HG03521 (cell line): Measurements from ENCODE around the gene SNX13.
"Not testable (repeated sequence)": the region's sequence is repeated elsewhere in the genome, so short reads cannot be mapped to it uniquely, and the experiment has no call there.

Experiments
- ATAC-seq: cut with Tn5 transposase; IDR thresholded peaks from one replicate; pipeline ENCODE4 v1.9.1; 2021; ENCODE audit warnings: mild to moderate bottlenecking, moderate library complexity; ENCODE audit not compliant: unreplicated experiment

Gene SNX13

DNA sequence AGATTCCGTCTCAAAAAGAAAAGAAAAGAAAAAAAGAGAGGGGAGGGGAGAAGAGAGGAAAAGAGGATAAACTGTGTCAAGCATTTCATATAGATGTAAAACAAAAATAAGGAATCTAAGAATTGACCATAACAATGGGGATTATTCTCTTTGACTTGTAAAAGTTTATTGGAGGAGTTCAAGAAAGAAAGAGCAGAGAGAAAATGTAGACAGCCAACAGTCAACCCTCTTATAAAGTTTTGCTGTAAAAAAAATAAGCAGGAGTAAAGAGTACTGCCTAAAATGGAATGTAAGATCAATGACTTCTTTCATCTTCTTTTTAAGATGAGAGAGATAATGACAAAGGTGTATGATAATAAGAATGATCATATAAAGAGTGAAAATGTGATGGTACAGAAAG lies 87.9 kb downstream of the SNX13 start:
- no peak for ATAC-seq

DNA sequence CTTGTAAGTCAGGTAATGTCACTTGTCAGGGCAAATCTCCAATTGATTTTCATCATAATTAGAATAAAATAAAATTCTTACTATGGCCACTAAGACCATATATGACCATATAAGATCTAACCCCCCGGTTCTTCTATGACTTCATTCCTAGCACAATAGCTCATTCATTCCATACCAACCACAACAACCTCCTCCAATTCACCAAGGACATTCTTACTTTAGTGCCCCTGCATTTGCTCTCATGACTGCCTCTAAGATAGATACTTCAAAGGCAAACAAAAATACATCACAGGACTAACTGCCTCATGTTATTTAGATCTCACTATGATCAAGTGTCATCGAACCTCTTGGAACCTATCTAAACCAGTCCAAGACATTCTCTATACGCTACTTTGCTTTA lies 90.8 kb downstream of the SNX13 start:
- no peak for ATAC-seq

- ATAC-seq: no peak
Observed at GRCh38 chr7:17848516-17848915, 91.8 kb downstream of the SNX13 start.

DNA sequence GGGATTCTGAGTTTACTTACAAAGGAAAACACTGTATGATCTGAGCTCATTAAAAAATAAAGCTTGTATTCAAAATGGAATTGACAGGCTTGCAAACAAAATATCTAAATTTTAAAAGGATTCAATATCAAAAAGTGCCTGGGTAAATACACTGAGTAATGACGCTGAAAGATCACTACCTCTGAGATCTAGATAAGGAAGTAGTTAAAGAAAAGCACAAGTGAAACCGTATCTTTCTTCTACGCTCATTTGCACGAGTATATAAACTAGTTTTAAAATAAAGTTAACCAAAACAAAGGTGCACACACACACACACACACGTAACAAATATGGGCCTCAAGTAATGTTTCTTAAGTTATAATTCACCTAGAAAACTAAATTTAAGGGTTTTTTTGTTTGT lies 93.4 kb downstream of the SNX13 start:
- ATAC-seq: no peak

GRCh38 chr7:17845197-17845547 lies 95.1 kb downstream of the SNX13 start:
- no peak for ATAC-seq

DNA sequence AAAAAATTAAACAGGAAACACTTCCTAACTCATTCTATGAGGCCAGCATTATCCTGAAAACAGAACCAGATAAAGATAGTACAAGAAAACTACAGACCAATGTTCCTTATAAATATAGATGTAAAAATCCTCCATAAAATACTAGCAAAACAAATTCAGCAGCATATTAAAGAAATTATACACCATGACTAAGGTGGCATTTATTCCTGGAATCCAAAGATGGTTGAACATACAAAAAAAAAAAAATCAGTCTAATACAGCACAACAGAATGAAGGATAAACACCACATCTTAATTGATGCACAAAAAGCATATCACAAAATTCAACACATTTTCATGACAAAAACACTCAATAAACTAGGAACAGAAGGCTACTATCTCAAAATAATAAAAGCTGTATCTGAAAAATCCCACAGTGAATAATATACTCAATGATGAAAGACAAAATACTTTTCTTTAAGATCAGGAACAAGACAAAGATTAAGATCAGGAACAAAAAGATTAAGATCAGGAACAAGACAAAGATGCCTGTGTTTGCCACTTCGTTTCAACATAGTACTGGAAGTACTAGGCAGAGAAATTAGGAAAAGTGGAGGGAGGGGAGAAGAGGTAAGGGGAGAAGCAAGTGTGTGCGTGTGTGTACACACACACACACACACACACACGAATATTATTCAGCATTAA lies 95.6 kb downstream of the SNX13 start:
- ATAC-seq: no peak

DNA sequence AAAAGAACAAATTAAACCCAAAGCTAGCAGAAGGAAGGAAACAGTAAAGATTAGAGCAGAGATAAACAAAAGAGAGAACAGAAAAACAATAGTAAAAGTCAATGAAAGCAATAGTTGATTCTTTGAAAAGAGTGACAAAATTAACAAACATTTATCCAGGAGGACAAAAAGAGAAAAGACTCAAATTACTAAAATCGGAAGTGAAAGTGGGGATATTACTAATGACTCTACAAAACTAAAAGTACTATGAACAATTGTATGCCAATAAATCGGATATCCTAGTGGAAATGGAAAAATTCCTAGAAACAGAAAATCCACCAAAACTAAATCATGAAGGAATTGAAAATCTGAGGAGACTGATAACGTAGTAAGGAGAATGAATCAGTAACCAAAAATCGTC lies 96.3 kb downstream of the SNX13 start:
- ATAC-seq: no peak

- ATAC-seq: no peak
Observed at GRCh38 chr7:17843041-17843440, 97.3 kb downstream of the SNX13 start.

- ATAC-seq: no peak
Observed at GRCh38 chr7:17832820-17833355, 107.4 kb downstream of the SNX13 start.

DNA sequence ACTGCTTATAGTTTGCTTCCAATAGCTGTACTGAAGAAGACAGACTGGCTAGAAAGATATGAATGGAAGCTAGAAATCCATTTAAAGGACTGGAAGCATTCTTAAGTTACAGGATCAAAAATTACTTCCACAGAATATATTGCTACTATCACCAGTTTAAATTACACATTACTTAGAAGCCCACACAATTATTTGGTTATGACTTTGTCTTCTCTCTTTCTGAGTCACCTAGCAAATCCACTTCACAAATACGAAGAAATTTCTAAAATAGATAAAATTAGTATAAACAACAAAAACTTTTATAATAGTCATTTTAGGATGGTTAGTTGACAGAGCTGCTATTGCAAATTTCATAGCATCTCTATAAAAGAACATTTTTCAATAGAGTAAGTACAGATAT lies 108.1 kb downstream of the SNX13 start:
- no peak for ATAC-seq

- no peak for ATAC-seq
Observed at GRCh38 chr7:17830206-17830605, 110.1 kb downstream of the SNX13 start.

GRCh38 chr7:17829001-17829400 lies 111.3 kb downstream of the SNX13 start:
- no peak for ATAC-seq

GRCh38 chr7:17822547-17823173 lies 117.6 kb downstream of the SNX13 start:
- no peak for ATAC-seq

- no peak for ATAC-seq
Observed at GRCh38 chr7:17816903-17817302, 123.4 kb downstream of the SNX13 start.

DNA sequence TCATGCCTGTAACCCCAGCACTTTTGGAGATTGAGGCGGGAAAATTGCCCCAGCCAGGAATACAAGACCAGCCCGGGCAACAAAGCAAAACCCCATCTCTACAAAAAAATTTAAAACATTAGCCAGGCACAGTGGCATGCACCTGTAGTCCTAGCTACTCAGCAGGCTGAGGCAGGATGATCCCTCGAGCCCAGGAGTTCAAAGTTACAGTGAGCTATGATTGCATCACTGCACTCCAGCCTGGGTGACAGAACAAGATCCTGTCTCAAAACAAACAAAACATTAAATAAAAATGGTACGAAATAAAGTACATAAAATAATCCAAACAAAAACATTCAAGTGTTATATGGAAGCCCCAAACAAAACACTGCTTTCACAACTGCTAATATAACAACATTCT lies 125.0 kb downstream of the SNX13 start:
- ATAC-seq: no peak

- no peak for ATAC-seq
Observed at GRCh38 chr7:17814058-17814457, 126.2 kb downstream of the SNX13 start.

GRCh38 chr7:17809215-17809614 lies 131.1 kb downstream of the SNX13 start:
- ATAC-seq: not testable (repeated sequence)

GRCh38 chr7:17807242-17807641 lies 133.1 kb downstream of the SNX13 start:
- no peak for ATAC-seq

- no peak for ATAC-seq
Observed at GRCh38 chr7:17806631-17807030, 133.7 kb downstream of the SNX13 start.

GRCh38 chr7:17802056-17802455 lies 138.2 kb downstream of the SNX13 start:
- no peak for ATAC-seq

DNA sequence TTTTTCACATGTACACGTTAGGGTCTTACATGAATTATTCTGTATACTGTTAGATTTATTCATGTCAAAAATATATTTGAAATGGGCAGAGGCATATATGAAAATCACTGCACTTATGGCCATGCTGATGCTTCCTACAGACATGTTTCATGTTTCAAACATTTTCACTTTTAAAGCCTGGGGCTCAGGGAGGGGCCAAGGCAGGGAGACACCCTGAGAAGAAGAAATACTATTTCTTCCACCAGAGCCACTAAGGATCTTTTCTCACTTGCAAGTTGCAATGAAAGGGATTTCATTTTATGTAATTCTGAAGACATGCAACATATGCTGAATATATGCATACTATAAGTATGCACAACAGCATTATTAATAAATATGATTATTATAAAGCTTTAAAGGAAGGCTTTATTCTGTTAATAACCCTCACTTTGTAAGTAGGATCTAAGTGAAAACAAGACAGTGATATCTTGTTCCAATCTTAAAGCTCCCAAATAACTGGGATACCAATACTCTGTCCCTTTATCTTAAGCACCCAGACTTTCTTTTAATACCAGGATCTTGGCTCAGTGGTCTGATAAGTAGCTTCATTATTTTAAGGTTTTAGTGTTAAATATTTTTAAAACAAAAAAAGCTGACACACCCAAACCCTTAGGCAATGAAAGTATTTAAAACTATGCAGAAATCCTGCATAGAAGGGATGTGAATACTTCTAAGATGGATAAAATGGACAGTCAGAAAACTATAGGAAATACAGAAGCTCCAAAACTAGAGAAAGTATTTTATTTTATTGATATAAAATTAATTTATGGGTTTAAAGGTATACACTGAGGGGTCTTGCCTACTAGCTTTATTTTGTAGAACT lies 148.0 kb downstream of the SNX13 start:
- ATAC-seq: no peak

- no peak for ATAC-seq
Observed at GRCh38 chr7:17787257-17787656, 153.0 kb downstream of the SNX13 start.
